ENCODE measurements around the gene RAI14.

Gene RAI14

GRCh38 chr5:34831303-34831702 lies 175.2 kb downstream of the RAI14 start:
- no peak for DNase-seq

DNA sequence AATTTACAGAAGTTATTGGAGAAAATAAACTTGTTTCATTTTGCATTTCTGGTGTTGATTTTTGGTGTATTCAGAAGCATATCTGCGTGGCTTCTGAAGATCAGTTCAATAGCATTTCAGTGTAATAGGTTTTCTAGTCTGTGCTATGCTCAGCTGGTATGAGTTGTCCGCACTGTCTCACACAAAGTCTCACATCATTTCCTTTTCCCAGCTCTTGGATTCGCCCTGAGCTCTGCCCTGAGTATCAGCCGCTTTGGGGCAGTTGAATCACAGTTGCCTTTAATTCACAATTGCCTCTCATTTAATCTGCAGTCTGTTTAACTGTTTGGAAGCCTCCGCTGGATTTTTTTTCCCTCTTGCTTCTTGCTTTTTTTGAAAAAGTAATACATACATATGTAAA lies 176.4 kb downstream of the RAI14 start:
- DNase-seq = no peak

DNA sequence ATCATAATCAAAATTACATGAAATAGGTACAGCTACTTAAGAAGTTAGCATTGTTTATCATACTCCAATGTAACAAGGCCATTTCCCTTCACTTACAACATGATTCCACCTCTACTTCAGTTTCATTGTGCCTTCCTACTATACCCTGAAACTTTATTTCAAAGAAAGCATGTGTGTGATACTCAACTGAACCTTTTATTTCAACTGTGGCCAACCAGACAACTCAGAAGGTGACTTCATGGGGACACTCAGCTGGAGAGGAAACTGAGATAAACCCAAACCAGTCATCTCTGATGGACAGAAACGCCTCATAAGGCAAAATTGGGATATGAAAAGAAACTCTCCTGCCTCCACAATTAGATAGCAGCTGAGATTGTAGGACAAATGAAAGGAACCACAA lies 177.0 kb downstream of the RAI14 start:
- DNase-seq = no peak

GRCh38 chr5:34833976-34834793 lies 178.1 kb downstream of the RAI14 start:
- DNase-seq = no peak

DNA sequence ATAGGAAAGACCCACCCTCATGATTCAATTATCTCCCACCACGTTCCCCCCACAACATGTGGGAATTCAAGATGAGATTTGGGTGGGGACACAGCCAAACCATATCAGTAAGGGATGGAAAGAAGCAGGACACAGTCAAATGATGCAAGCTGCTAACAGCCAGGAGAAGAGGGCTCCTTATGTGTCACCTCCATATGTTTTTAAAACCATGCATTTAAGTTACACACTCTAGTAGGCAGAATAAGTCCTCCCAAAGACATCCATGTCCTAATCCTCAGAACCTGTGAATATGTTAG lies 178.6 kb downstream of the RAI14 start:
- DNase-seq = no peak

GRCh38 chr5:34835664-34836063 lies 179.5 kb downstream of the RAI14 start:
- no peak for DNase-seq

GRCh38 chr5:34838785-34839714 lies 182.9 kb downstream of the RAI14 start, which contains the start of gene TTC23L:
Gene TTC23L (plus strand): TSS chr5:34839164. CDS start chr5:34840672, 1,508 bp downstream.
- DNase-seq = peak; percentile 95

DNA sequence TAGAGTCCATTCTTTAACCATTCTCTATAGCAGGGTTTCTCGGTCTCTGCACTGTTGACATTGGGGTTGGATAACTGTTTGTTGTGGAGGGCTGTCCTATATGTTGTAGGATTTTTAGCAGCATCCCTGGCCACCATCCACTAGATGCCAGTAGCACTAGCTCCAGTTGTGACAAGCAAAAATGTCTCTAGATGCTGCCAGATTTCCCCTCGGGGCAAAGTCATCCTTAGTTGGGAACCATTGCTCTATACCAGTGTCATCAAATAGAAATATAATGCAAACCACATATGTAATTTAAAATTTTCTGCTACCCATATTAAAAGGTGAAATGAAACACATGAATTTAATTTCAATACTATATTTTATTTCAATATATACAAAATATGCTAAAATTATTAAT lies 185.7 kb downstream of the RAI14 start:
- DNase-seq = no peak

GRCh38 chr5:34842554-34842953 lies 186.4 kb downstream of the RAI14 start:
- no peak for DNase-seq

DNA sequence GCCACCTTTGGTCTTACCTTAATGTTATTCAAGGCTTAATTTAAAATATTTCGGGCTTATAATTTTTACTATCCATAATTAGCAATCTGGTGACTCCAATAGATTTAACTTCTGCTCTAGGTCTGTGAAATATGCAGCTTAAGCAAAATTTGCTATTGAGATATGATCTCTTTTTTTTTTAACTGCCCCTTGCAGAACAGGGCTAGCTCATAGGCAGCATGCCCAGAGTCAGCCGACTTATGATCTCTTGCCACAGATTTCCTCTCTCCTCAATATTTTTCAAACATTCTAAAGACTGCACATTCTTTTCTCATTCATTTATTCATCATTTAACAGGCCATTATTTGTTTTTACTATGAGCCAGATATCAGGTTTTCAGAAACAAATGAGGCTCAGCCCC lies 187.4 kb downstream of the RAI14 start:
- DNase-seq = no peak

GRCh38 chr5:34844106-34844505 lies 188.0 kb downstream of the RAI14 start:
- DNase-seq = no peak

DNA sequence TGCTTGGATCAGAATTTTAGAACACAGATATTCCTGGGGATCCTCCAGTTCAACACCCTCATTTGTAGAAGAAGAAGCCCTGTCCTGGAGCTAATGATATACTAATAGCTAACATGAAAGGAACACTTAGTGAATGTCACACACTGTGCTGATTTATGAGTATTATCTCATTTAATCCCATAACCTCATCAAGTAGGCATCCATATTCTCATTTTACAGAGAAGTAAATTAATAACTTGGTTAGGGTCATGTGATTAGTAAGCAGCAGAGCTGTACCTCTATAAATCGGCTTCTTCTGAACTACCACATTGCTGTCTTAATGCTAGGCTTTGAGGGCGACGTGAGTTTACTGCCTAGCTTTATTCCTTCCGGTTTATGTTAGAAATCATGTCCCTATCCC lies 188.9 kb downstream of the RAI14 start:
- no peak for DNase-seq

- no peak for DNase-seq
Observed at GRCh38 chr5:34847056-34847455, 190.9 kb downstream of the RAI14 start.

DNA sequence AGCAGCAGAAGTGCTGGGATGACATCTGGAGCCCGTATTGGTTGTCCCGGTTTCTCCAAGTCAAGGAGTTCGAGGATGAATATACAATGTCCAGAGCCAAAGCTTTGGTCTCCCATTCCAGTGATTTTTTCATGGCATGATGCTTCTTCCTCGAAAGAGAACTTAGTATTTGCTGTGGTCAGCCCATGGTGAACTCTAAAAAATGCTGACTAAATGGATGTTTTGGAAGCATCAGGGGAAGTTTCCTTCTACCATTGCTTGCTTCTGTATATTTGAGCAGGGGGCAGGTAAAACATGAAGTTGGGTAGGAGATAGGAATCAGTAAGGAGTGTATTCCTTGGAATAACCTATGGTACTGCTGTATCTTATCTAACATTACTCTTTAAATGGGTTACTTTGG lies 191.4 kb downstream of the RAI14 start:
- DNase-seq = no peak

- no peak for DNase-seq
Observed at GRCh38 chr5:34848230-34848629, 192.1 kb downstream of the RAI14 start.

GRCh38 chr5:34849253-34849652 lies 193.1 kb downstream of the RAI14 start:
- no peak for DNase-seq

- peak; percentile 92 for DNase-seq
Observed at GRCh38 chr5:34854459-34855174, 198.5 kb downstream of the RAI14 start.

DNA sequence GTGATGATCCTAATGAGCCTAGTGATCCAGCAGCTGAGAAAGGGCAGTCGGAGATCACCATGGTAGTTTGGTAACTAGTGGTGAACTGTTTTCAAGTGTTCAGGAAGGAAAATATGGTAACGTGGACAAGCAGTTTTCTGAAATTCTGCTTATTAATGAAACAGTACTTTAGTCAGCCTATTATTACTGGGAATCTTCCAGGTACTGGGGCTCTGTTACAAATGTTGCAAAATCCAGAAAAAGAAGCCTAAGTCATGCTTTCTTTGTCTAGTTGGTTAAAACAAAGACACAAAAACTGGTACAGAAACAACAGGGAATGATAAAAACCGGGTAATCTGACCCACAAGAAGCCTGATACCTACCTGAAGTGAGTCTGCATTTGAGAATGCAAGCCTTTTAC lies 201.0 kb downstream of the RAI14 start:
- no peak for DNase-seq

GRCh38 chr5:34857894-34858293 lies 201.8 kb downstream of the RAI14 start:
- no peak for DNase-seq

GRCh38 chr5:34858790-34859189 lies 202.7 kb downstream of the RAI14 start:
- DNase-seq = no peak

DNA sequence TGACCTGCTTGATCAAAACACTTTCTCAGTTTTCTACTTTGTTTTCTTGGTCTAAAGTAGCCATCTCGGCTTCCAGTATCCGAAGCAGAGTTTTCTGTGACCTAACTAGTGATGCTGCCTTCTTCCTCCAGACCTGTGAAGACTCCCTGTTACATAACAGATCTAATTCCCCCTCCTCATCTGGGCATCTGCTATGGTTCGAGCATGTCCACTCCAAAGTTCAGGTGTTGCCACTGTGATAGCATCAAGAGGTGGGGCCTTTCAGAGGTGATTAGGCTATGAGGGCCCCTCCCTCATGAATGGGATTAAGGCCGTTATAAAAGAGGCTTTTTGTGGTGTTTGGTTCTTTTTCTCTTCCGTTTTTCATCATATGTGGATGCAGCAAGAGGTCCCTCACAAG lies 203.1 kb downstream of the RAI14 start:
- DNase-seq = no peak

DNA sequence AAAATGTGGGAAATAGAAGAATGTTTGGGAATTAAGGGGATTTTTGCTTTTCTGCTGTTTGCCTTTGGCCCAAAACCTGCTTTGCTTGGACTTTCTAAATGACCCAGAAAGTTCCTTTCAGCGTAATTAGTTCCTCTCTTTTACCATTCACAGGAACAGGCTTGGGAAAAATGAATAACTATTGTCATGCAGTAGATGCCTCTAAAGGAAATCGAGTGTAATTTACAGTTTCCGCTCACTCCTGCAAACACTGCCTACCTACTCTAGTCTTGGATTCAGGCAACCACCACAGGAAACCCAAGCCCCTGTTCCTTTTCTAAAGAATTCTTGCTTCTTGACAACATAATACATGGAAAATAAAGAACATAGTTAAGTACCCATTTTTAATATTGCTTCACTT lies 207.8 kb downstream of the RAI14 start:
- no peak for DNase-seq

GRCh38 chr5:34865091-34865490 lies 209.0 kb downstream of the RAI14 start:
- no peak for DNase-seq
